HCT116 (cell line): ENCODE data around the gene ARFGEF3. TPM values are rescaled to one million over a fixed set of nuclear protein-coding genes. Genes with fewer than 3 reads are reported as not detected.

Experiments used
- ATAC-seq: fragments of 200-7000 bp; cut with Tn5 transposase; 2 replicates; pipeline ENCODE4 v1.9.1; 2020; ENCODE audit warnings: mild to moderate bottlenecking, moderate library complexity
- BruUV-seq: library from RNA; stranded (reverse); fragments of 400-500 nt; replicated peaks from 2 replicates; lab custom pipeline; 2021; lab: Mats Ljungman, UMichigan
- CTCF ChIA-PET: fragments of 300-600 bp; sonication (Branson Sonifier 250); formaldehyde crosslinking; loops from one replicate; lab custom pipeline; 2021; ENCODE audit warnings: antibody characterized with exemption; lab: Charles Lee
- POLR2A ChIA-PET: fragments of 300-600, 350-600 bp; sonication (Branson Sonifier 250); formaldehyde crosslinking; loops from one replicate; lab custom pipeline; 2021; ENCODE audit warnings: antibody characterized with exemption; lab: Charles Lee
- RAD21 ChIA-PET, 2 experiments: fragments of 300-600 bp; sonication (Branson Sonifier 250); formaldehyde crosslinking; loops; one replicate each; lab custom pipeline; 2023; ENCODE audit warnings: low total read pairs in 2 of 2; ENCODE audit not compliant: uncharacterized antibody in 2 of 2, unreplicated experiment in 2 of 2, low non-redundant PET in 1 of 2; lab: Charles Lee
- DNase-seq: peaks from one replicate; pipeline ENCODE4 v3.0.0-alpha.2; 2010; ENCODE audit warnings: low read depth, low spot score
- H2AFZ ChIP-seq: fragments of 200-600 bp; shearing (Covaris generic), sonication (generic); 2 replicates; pipeline ENCODE4 v1.6.1; 2017; ENCODE audit warnings: low read depth, mixed run types, mixed read lengths, antibody characterized with exemption, low read length; ENCODE audit not compliant: poor library complexity, severe bottlenecking
- H3K27ac ChIP-seq: 2 replicates; pipeline ENCODE4 v1.5.1; 2012; ENCODE audit warnings: low read depth, low read length
- H3K27me3 ChIP-seq: fragments of 200-600 bp; sonication (generic); 2 replicates; pipeline ENCODE4 v1.6.1; 2016; ENCODE audit warnings: mixed run types, low read length, mixed read lengths; ENCODE audit not compliant: insufficient read depth
- H3K36me3 ChIP-seq, 2 experiments: fragments of 200-500 bp in 1 of 2; fragments of 200-600 bp in 1 of 2; sonication (Bioruptor generic) in 1 of 2; sonication (generic) in 1 of 2; 2 replicates each; pipeline versions ENCODE4 v1.5.1 to v1.6.1; 2014 to 2016; ENCODE audit warnings: low read length in 2 of 2, inconsistent platforms in 1 of 2, mixed read lengths in 1 of 2, mixed run types in 1 of 2; ENCODE audit not compliant: insufficient read depth in 2 of 2, control insufficient read depth in 1 of 2
- H3K4me1 ChIP-seq, 2 experiments: fragments of 200-600 bp in 1 of 2; sonication (generic) in 1 of 2; 2 replicates each; pipeline versions ENCODE4 v1.5.1 to v1.6.1; 2012 to 2017; ENCODE audit warnings: low read length in 2 of 2, inconsistent platforms in 1 of 2, mild to moderate bottlenecking in 1 of 2, mixed read lengths in 1 of 2, mixed run types in 1 of 2, moderate library complexity in 1 of 2; ENCODE audit not compliant: insufficient read depth in 2 of 2, control insufficient read depth in 1 of 2
- H3K4me2 ChIP-seq: fragments of 200-600 bp; sonication (generic); 2 replicates; pipeline ENCODE4 v1.6.1; 2017; ENCODE audit warnings: mixed run types, low read length, mixed read lengths
- H3K4me3 ChIP-seq, 2 experiments: fragments of 200-600 bp in 1 of 2; sonication (generic) in 1 of 2; replicated peaks in 1 of 2; 2 replicates each; pipeline ENCODE4 v1.5.1; 2011 to 2016; ENCODE audit warnings: low read length in 2 of 2, control low read depth in 1 of 2, low read depth in 1 of 2, mild to moderate bottlenecking in 1 of 2, mixed read lengths in 1 of 2, mixed run types in 1 of 2
- H3K79me2 ChIP-seq: fragments of 200-600 bp; sonication (generic); 2 replicates; pipeline ENCODE4 v1.6.1; 2017; ENCODE audit warnings: mild to moderate bottlenecking, mixed run types, low read length, moderate library complexity, mixed read lengths; ENCODE audit not compliant: insufficient read depth
- H3K9ac ChIP-seq: fragments of 200-600 bp; sonication (generic); 2 replicates; pipeline ENCODE4 v1.6.1; 2016; ENCODE audit warnings: low read length, mixed read lengths
- H3K9me2 ChIP-seq: fragments of 200-600 bp; sonication (generic), shearing (Covaris generic); 2 replicates; pipeline ENCODE4 v1.6.1; 2017; ENCODE audit warnings: mixed run types, mild to moderate bottlenecking, moderate library complexity; ENCODE audit not compliant: insufficient read depth
- H3K9me3 ChIP-seq, 2 experiments: fragments of 200-500 bp in 1 of 2; fragments of 200-600 bp in 1 of 2; sonication (Bioruptor generic) in 1 of 2; sonication (generic) in 1 of 2; 2 replicates each; pipeline ENCODE4 v1.6.1; 2014 to 2017; ENCODE audit warnings: low read length in 2 of 2, mixed read lengths in 2 of 2, inconsistent platforms in 1 of 2, low read depth in 1 of 2, mild to moderate bottlenecking in 1 of 2, mixed run types in 1 of 2, moderate library complexity in 1 of 2; ENCODE audit not compliant: control insufficient read depth in 1 of 2, insufficient read depth in 1 of 2
- H4K20me1 ChIP-seq: fragments of 200-600 bp; sonication (generic), shearing (Covaris generic); 2 replicates; pipeline ENCODE4 v1.6.1; 2017; ENCODE audit warnings: mixed run types, mild to moderate bottlenecking, moderate library complexity; ENCODE audit not compliant: insufficient read depth
- CBX3 ChIP-seq: IDR thresholded peaks from 2 replicates; pipeline ENCODE4 v1.6.1; 2012; ENCODE audit warnings: low read depth
- CEBPB ChIP-seq: IDR thresholded peaks from 2 replicates; pipeline ENCODE4 v1.6.1; 2012; ENCODE audit warnings: low read depth
- EGR1 ChIP-seq: IDR thresholded peaks from 2 replicates; pipeline ENCODE4 v1.6.1; 2012; ENCODE audit warnings: low read depth
- ELF1 ChIP-seq: IDR thresholded peaks from 2 replicates; pipeline ENCODE4 v1.6.1; 2012; ENCODE audit warnings: low read depth, borderline replicate concordance
- EZH2 ChIP-seq: fragments of 200-600 bp; sonication (generic); IDR thresholded peaks from 2 replicates; pipeline ENCODE4 v1.6.1; 2017; ENCODE audit warnings: antibody characterized with exemption, mixed run types
- FOSL1 ChIP-seq: IDR thresholded peaks from 2 replicates; pipeline ENCODE4 v1.6.1; 2012; ENCODE audit warnings: low read depth
- JUND ChIP-seq: IDR thresholded peaks from 2 replicates; pipeline ENCODE4 v1.6.1; 2012
- POLR2A ChIP-seq: IDR thresholded peaks from 2 replicates; pipeline ENCODE4 v1.7.0; 2011; ENCODE audit warnings: borderline replicate concordance; ENCODE audit not compliant: insufficient read depth, insufficient read length; ENCODE audit errors: extremely low read depth
- POLR2AphosphoS5 ChIP-seq: IDR thresholded peaks from 2 replicates; pipeline ENCODE4 v1.6.1; 2011; ENCODE audit warnings: mild to moderate bottlenecking, low read depth, low read length, moderate library complexity
- SIN3A ChIP-seq: IDR thresholded peaks from 2 replicates; pipeline ENCODE4 v1.6.1; 2012; ENCODE audit warnings: low read depth
- SP1 ChIP-seq: IDR thresholded peaks from 2 replicates; pipeline ENCODE4 v1.6.1; 2012; ENCODE audit warnings: low read depth
- SRF ChIP-seq: IDR thresholded peaks from 2 replicates; pipeline ENCODE4 v1.6.1; 2012; ENCODE audit warnings: low read depth
- YY1 ChIP-seq: IDR thresholded peaks from 2 replicates; pipeline ENCODE4 v1.6.1; 2011; ENCODE audit warnings: low read length, low read depth, moderate library complexity, mild to moderate bottlenecking; ENCODE audit not compliant: insufficient replicate concordance; ENCODE audit errors: extremely low read depth
- ZNF274 ChIP-seq: fragments of 200-500 bp; sonication (Bioruptor generic); IDR thresholded peaks from 2 replicates; pipeline ENCODE4 v1.6.1; 2014; ENCODE audit warnings: mild to moderate bottlenecking, low read depth, low read length, inconsistent platforms
- intact Hi-C: fragments of 100-400 bp; cut with micrococcal nuclease; formaldehyde crosslinking; loops from 2 replicates; pipeline ENCODE4 v1.10.0; 2022
- total RNA-seq: library from RNA; stranded (reverse); gene quantifications from one replicate; pipeline ENCODE4 v1.2.1, GENCODE V29; 2021; ENCODE audit not compliant: unreplicated experiment
- TF ChIP-seq, protein P1 (sequence below): IDR thresholded peaks from 2 replicates; pipeline ENCODE4 v1.6.1; 2011; ENCODE audit warnings: mild to moderate bottlenecking, low read length, moderate library complexity; ENCODE audit not compliant: insufficient replicate concordance; ENCODE audit errors: extremely low read depth
- TF ChIP-seq, protein P2 (sequence below), 3 experiments: fragments of 200-600 bp in 1 of 3; sonication (generic) in 1 of 3; IDR thresholded peaks in 2 of 3; conservative IDR thresholded peaks in 1 of 3; 2 replicates each; pipeline ENCODE4 v1.5.1; 2012 to 2017; ENCODE audit warnings: low read depth in 2 of 3, low read length in 2 of 3, antibody characterized with exemption in 1 of 3, borderline replicate concordance in 1 of 3, control low read depth in 1 of 3, mild to moderate bottlenecking in 1 of 3, mixed read lengths in 1 of 3, mixed run types in 1 of 3, moderate library complexity in 1 of 3; ENCODE audit not compliant: insufficient read depth in 1 of 3
- TF ChIP-seq, protein P3 (sequence below): IDR thresholded peaks from 2 replicates; pipeline ENCODE4 v1.6.1; 2012; ENCODE audit warnings: low read depth
- TF ChIP-seq, protein P4 (sequence below): IDR thresholded peaks from 2 replicates; pipeline ENCODE4 v1.6.1; 2012
- TF ChIP-seq, protein P5 (sequence below): IDR thresholded peaks from 2 replicates; pipeline ENCODE4 v1.6.1; 2012

ARFGEF3 gene
- total RNA-seq, 1 experiment from 2014 or later = 3.8 TPM

DNA sequence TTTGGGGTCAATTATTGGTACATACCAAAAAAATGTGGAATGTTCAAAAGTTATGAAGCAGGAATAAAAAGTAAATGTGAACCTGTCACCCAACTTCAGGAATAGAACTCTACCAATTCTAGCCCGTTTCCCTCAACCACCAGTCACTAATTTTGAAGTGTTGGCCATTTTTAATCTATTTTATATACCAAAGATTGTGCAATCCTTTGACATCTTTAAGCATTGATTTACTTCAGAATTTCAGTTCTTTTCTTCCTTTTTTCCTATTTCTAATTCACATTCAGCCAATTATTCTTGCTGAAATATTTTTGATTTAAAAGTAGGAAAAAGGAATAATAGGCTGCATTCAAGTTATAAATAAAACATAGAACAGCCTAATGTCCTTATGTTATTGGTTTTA is 169.0 kb downstream of the ARFGEF3 start:
- no peak for DNase-seq
- Histone ChIP-seq H3K79me2 (no peaks in the 10 kb centered on the region), H3K27ac (no peak overlapping the region), H3K36me3 (no peaks in the 10 kb centered on the region), H4K20me1 (no peaks in the 10 kb centered on the region), H3K9ac (no peak overlapping the region), H3K9me3 (no peaks in the 10 kb centered on the region), H3K9me2 (no peaks in the 10 kb centered on the region), H3K4me2 (no peak overlapping the region), H3K4me3 (no peak overlapping the region), H3K27me3 (no peaks in the 10 kb centered on the region), H3K4me1 (no peaks in the 10 kb centered on the region), H2AFZ (no peak overlapping the region)
- ATAC-seq = no peak
- intact Hi-C loops = no loop called here
- RAD21 ChIA-PET = no interaction called here
- CTCF ChIA-PET = no interaction called here
- no peak for TF ChIP-seq CBX3
- no peak for TF ChIP-seq POLR2A
- no peak for TF ChIP-seq SRF
- TF ChIP-seq ELF1 = no peak
- TF ChIP-seq, protein P1, sequence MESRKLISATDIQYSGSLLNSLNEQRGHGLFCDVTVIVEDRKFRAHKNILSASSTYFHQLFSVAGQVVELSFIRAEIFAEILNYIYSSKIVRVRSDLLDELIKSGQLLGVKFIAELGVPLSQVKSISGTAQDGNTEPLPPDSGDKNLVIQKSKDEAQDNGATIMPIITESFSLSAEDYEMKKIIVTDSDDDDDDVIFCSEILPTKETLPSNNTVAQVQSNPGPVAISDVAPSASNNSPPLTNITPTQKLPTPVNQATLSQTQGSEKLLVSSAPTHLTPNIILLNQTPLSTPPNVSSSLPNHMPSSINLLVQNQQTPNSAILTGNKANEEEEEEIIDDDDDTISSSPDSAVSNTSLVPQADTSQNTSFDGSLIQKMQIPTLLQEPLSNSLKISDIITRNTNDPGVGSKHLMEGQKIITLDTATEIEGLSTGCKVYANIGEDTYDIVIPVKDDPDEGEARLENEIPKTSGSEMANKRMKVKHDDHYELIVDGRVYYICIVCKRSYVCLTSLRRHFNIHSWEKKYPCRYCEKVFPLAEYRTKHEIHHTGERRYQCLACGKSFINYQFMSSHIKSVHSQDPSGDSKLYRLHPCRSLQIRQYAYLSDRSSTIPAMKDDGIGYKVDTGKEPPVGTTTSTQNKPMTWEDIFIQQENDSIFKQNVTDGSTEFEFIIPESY = no peak
- TF ChIP-seq ZNF274 = no peak
- TF ChIP-seq, protein P2, sequence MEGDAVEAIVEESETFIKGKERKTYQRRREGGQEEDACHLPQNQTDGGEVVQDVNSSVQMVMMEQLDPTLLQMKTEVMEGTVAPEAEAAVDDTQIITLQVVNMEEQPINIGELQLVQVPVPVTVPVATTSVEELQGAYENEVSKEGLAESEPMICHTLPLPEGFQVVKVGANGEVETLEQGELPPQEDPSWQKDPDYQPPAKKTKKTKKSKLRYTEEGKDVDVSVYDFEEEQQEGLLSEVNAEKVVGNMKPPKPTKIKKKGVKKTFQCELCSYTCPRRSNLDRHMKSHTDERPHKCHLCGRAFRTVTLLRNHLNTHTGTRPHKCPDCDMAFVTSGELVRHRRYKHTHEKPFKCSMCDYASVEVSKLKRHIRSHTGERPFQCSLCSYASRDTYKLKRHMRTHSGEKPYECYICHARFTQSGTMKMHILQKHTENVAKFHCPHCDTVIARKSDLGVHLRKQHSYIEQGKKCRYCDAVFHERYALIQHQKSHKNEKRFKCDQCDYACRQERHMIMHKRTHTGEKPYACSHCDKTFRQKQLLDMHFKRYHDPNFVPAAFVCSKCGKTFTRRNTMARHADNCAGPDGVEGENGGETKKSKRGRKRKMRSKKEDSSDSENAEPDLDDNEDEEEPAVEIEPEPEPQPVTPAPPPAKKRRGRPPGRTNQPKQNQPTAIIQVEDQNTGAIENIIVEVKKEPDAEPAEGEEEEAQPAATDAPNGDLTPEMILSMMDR (IDR thresholded peaks at IDR 0.05 in 2 of 3, conservative IDR thresholded peaks at IDR 0.05 in 1 of 3; ENCODE audit: borderline replicate concordance in 1 of 3, insufficient read depth in 1 of 3, low read depth in 2 of 3, low read length in 2 of 3) = no peak
- no peak for TF ChIP-seq SP1
- TF ChIP-seq, protein P3, sequence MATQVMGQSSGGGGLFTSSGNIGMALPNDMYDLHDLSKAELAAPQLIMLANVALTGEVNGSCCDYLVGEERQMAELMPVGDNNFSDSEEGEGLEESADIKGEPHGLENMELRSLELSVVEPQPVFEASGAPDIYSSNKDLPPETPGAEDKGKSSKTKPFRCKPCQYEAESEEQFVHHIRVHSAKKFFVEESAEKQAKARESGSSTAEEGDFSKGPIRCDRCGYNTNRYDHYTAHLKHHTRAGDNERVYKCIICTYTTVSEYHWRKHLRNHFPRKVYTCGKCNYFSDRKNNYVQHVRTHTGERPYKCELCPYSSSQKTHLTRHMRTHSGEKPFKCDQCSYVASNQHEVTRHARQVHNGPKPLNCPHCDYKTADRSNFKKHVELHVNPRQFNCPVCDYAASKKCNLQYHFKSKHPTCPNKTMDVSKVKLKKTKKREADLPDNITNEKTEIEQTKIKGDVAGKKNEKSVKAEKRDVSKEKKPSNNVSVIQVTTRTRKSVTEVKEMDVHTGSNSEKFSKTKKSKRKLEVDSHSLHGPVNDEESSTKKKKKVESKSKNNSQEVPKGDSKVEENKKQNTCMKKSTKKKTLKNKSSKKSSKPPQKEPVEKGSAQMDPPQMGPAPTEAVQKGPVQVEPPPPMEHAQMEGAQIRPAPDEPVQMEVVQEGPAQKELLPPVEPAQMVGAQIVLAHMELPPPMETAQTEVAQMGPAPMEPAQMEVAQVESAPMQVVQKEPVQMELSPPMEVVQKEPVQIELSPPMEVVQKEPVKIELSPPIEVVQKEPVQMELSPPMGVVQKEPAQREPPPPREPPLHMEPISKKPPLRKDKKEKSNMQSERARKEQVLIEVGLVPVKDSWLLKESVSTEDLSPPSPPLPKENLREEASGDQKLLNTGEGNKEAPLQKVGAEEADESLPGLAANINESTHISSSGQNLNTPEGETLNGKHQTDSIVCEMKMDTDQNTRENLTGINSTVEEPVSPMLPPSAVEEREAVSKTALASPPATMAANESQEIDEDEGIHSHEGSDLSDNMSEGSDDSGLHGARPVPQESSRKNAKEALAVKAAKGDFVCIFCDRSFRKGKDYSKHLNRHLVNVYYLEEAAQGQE = no peak
- no peak for TF ChIP-seq EZH2
- no peak for TF ChIP-seq YY1
- no peak for TF ChIP-seq POLR2AphosphoS5
- no peak for TF ChIP-seq SIN3A
- no peak for TF ChIP-seq CEBPB
- no peak for TF ChIP-seq EGR1
- no peak for TF ChIP-seq FOSL1
- TF ChIP-seq, protein P4, sequence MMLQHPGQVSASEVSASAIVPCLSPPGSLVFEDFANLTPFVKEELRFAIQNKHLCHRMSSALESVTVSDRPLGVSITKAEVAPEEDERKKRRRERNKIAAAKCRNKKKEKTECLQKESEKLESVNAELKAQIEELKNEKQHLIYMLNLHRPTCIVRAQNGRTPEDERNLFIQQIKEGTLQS = no peak
- TF ChIP-seq, protein P5, sequence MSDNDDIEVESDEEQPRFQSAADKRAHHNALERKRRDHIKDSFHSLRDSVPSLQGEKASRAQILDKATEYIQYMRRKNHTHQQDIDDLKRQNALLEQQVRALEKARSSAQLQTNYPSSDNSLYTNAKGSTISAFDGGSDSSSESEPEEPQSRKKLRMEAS = no peak
- no peak for TF ChIP-seq JUND
- BruUV-seq = no TSS peak
- POLR2A ChIA-PET = no interaction called here
